GM06990 (cell line): Measurements from ENCODE around the gene COQ8B.
A peak's percentile ranks its signal among the peaks of the same experiment; 100 is the strongest.

Source experiments
- DNase-seq: peaks from one replicate; pipeline ENCODE4 v3.0.0-alpha.2; 2011; ENCODE audit not compliant: insufficient read length; ENCODE audit errors: extremely low read depth
- H3K27me3 ChIP-seq: replicated peaks from 2 replicates; pipeline ENCODE4 v1.6.0; 2011; ENCODE audit warnings: low read length; ENCODE audit not compliant: control insufficient read depth, insufficient read depth
- H3K36me3 ChIP-seq: 2 replicates; pipeline ENCODE4 v1.5.1; 2011; ENCODE audit warnings: low read length; ENCODE audit not compliant: control insufficient read depth, insufficient read depth
- H3K4me3 ChIP-seq: replicated peaks from 2 replicates; pipeline ENCODE4 v1.5.1; 2011; ENCODE audit warnings: low read depth, mild to moderate bottlenecking, control low read depth, low read length
- TF ChIP-seq, protein P1 (sequence below): IDR thresholded peaks from 2 replicates; pipeline ENCODE4 v1.5.1; 2011; ENCODE audit warnings: low read length, control low read depth, mild to moderate bottlenecking, inconsistent platforms; ENCODE audit not compliant: insufficient read depth, poor library complexity, severe bottlenecking

The COQ8B gene

DNA sequence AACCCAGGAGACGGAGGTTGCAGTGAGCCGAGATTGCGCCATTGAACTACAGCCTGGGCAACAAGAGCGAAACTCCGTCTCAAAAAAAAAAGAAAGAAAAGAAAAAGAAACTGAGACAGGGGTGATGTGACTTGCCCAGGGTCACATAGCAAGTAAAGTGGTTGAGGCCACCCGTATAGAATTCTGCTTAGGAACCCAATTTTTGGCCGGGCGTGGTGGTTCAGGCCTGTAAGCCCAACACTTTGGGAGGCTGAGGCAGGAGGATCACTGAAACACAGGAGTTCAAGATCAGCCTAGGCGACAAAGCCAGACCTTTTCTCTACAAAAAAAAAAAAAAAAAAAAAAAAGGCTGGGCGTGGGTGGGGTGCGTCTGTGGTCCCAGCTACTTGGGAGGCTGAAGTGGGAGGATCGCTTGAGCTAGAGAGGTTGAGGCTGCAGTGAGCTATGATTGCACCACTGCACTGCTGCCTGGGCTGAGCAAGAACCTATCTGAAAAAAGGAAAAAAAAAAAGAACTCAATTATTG is 35.6 kb upstream of the COQ8B start:
- peak overlapping the region; percentile 95 for H3K4me3 ChIP-seq
- H3K36me3 ChIP-seq, result peaks cover 15% of the 10 kb centered on the region
- no peaks in the 10 kb centered on the region for H3K27me3 ChIP-seq
- DNase-seq, result no peak
- TF ChIP-seq, protein P1, sequence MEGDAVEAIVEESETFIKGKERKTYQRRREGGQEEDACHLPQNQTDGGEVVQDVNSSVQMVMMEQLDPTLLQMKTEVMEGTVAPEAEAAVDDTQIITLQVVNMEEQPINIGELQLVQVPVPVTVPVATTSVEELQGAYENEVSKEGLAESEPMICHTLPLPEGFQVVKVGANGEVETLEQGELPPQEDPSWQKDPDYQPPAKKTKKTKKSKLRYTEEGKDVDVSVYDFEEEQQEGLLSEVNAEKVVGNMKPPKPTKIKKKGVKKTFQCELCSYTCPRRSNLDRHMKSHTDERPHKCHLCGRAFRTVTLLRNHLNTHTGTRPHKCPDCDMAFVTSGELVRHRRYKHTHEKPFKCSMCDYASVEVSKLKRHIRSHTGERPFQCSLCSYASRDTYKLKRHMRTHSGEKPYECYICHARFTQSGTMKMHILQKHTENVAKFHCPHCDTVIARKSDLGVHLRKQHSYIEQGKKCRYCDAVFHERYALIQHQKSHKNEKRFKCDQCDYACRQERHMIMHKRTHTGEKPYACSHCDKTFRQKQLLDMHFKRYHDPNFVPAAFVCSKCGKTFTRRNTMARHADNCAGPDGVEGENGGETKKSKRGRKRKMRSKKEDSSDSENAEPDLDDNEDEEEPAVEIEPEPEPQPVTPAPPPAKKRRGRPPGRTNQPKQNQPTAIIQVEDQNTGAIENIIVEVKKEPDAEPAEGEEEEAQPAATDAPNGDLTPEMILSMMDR, result no peak

DNA sequence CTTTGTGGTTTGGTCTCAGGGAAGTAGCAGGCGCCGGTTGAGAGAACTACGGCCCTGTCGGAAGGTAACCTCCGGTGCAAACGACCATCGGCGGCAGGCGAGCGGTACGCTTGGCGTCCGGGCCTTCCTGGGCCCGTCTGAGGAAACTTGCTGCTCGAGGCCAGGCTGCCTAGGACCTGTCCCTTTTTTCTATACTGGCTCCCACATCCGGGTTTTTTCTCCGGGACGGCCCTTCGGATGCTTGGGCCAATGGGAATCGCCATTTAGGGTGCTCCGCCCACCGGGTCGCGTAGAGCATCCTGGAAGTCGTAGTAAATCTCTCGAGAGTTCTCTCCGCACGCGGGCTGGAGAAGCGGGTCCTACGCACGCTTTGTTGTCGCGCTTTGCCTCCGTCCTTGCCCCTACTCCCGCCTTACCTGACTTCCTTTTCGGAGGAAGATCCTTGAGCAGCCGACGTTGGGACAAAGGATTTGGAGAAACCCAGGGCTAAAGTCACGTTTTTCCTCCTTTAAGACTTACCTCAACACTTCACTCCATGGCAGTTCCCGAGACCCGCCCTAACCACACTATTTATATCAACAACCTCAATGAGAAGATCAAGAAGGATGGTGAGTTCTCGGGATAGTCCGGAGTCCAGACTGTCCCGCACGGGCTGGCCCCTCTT is 34.3 kb upstream of the COQ8B start, which contains the start of gene SNRPA:
Gene SNRPA (plus strand): TSS at position 330 of the 664 bp plus-strand sequence. CDS start 206 bp downstream, at position 536.
- Histone ChIP-seq H3K4me3 (peak within 1 kb of the TSS; percentile 95), H3K27me3 (no peaks in the 10 kb centered on the region), H3K36me3 (peaks cover 6% of the 10 kb centered on the region)
- TF ChIP-seq, protein P1, result no peak
- no peak for DNase-seq

DNA sequence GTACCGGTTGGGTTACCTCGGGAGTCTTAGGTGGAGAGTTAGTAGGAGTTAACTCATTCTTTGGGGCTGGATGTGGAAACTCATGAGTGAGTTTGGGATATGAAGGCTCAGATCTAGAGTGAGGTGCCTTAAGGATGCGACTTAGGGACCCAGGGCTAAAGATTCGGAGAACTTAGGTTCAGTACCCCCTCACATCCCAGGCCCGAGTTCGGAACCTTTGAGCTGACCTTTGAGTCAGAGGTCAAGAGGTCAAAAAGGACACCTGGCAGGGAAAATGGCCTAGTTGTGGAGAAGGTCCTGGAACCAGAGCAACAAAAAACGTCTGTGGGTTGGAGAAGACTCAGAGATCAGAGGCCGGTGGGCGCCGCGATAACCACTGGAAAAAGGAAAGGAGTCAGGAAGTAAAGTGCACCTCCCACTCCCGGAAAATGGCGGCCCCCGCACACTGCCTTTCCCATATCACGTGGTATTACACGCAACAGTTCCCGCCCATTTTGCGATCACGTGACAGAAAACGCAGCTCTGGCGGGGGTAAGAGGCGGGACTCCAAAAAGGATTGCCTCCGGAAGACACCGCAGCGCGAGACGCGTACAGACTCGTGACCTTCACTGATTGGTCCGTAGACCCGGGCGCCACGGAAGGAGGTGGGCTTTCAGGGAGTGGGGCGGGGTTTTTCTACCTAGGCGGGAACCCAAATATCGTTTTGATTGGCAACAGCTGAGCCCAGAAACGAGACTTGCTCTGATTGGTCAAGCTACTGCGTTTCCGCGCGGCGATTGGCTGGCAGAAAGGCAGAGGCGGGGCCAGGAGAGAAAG is 33.6 kb upstream of the COQ8B start, which contains the start of gene ACTMAP:
Gene ACTMAP (minus strand): TSS at position 420 of the 816 bp plus-strand sequence. CDS start 674 bp downstream, outside the sequence.
- H3K4me3 ChIP-seq, result peak within 1 kb of the TSS; percentile 95
- H3K36me3 ChIP-seq, result peaks cover under 1% of the 10 kb centered on the region
- H3K27me3 ChIP-seq, result no peaks in the 10 kb centered on the region
- DNase-seq, result peak; percentile 100
- TF ChIP-seq, protein P1, result no peak

DNA sequence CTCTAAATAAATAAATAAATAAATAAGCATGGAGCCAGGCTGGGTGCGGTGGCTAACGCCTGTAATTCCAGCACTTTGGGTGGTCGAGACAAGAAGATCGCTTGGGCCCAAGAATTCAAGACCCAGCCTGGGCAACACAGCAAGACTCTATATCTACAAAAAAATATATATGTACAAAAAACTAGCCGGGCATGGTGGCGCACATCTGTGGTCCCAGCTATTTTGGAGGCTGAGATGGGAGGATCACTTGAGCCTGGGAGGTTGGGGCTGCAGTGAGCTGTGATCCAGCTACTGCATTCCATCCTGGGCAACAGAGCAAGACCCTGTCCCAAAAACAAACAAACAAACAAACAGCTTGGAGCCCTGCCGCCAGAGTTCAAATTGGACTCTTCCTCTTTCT is 30.9 kb upstream of the COQ8B start:
- TF ChIP-seq, protein P1, result no peak
- no peak for DNase-seq
- Histone ChIP-seq H3K36me3 (peaks cover 2% of the 10 kb centered on the region), H3K4me3 (no peak overlapping the region), H3K27me3 (no peaks in the 10 kb centered on the region)

DNA sequence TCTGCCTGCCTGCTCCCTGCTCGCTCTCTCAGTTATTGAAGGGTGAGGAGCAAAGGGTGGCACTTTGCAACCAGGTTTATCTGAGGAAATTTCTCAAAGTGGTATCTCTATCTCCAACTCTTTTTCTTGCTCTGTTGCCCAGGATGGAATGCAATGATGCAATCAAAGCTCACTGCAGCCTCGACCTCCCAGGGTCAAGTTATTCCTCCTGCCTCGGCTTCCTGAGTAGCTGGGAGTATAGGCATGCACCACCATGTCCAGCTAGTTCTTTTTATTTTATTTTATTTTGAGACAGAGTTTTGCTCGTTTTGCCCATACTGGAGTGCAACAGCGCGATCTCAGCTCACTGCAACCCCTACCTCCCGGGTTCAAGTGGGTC is 28.7 kb upstream of the COQ8B start:
- TF ChIP-seq, protein P1, result no peak
- H3K4me3 ChIP-seq, result no peak overlapping the region
- no peak for DNase-seq
- peaks cover 6% of the 10 kb centered on the region; the same call in 1 of the 2 replicates for H3K36me3 ChIP-seq
- H3K27me3 ChIP-seq, result no peaks in the 10 kb centered on the region
